SU-DHL-6 (cell line): ENCODE data around the gene CHRND.

Source experiments
- H2AFZ ChIP-seq: fragments of 200-600 bp; sonication (generic); 2 replicates; pipeline ENCODE4 v1.6.1; 2014; ENCODE audit warnings: low read depth, mild to moderate bottlenecking, moderate library complexity, mixed read lengths, antibody characterized with exemption, low read length; ENCODE audit not compliant: severe bottlenecking
- H3F3A ChIP-seq: fragments of 200-600 bp; shearing (Covaris generic); 2 replicates; pipeline ENCODE4 v1.6.0; 2016; ENCODE audit warnings: antibody characterized with exemption, mild to moderate bottlenecking; ENCODE audit not compliant: insufficient read depth
- H3K27ac ChIP-seq: fragments of 200-600 bp; sonication (generic); 2 replicates; pipeline ENCODE4 v1.5.1; 2016; ENCODE audit warnings: low read depth, mild to moderate bottlenecking, low read length, moderate library complexity, mixed read lengths
- H3K27me3 ChIP-seq: fragments of 200-600 bp; sonication (generic), shearing (Covaris generic); 2 replicates; pipeline ENCODE4 v1.6.0; 2014; ENCODE audit warnings: mild to moderate bottlenecking, low read length
- H3K36me3 ChIP-seq: fragments of 200-600 bp; sonication (generic); 2 replicates; pipeline ENCODE4 v1.6.1; 2014; ENCODE audit warnings: mild to moderate bottlenecking, low read length, mixed read lengths
- H3K4me2 ChIP-seq: fragments of 300-600, 200-600 bp; shearing (Covaris generic), sonication (generic); 2 replicates; pipeline ENCODE4 v1.6.0; 2014; ENCODE audit warnings: low read length, low read depth, mild to moderate bottlenecking; ENCODE audit not compliant: poor library complexity, severe bottlenecking
- H3K4me3 ChIP-seq: fragments of 200-600 bp; sonication (generic); 2 replicates; pipeline ENCODE4 v1.5.1; 2014; ENCODE audit warnings: antibody characterized with exemption, low read length, mild to moderate bottlenecking, mixed read lengths; ENCODE audit not compliant: insufficient read depth, poor library complexity, severe bottlenecking
- H3K79me2 ChIP-seq: fragments of 200-600 bp; sonication (generic); 2 replicates; pipeline ENCODE4 v1.6.1; 2014; ENCODE audit warnings: mild to moderate bottlenecking, low read length, moderate library complexity; ENCODE audit not compliant: insufficient read depth
- H3K9ac ChIP-seq: fragments of 200-600 bp; sonication (generic); 2 replicates; pipeline ENCODE4 v1.7.0; 2014; ENCODE audit warnings: mild to moderate bottlenecking, low read length
- H3K9me2 ChIP-seq: fragments of 200-600 bp; sonication (generic); replicated peaks from 2 replicates; pipeline ENCODE4 v1.6.1; 2014; ENCODE audit warnings: low read length; ENCODE audit not compliant: insufficient read depth
- H3K9me3 ChIP-seq: fragments of 200-600 bp; sonication (generic); 2 replicates; pipeline ENCODE4 v1.6.1; 2014; ENCODE audit warnings: low read length, mixed read lengths; ENCODE audit not compliant: insufficient read depth
- H4K20me1 ChIP-seq: fragments of 200-600 bp; sonication (generic); 2 replicates; pipeline ENCODE4 v1.6.1; 2014; ENCODE audit warnings: low read depth, mild to moderate bottlenecking, antibody characterized with exemption, low read length, moderate library complexity, mixed read lengths
- CTCF ChIP-seq: fragments of 200-600 bp; sonication (generic); IDR thresholded peaks from one replicate; pipeline ENCODE4 v1.5.1; 2017; ENCODE audit warnings: antibody characterized with exemption, mild to moderate bottlenecking, low read length, moderate library complexity; ENCODE audit not compliant: insufficient read depth, poor library complexity, severe bottlenecking
- EZH2phosphoT487 ChIP-seq: fragments of 200-600 bp; sonication (generic), shearing (Covaris generic); conservative IDR thresholded peaks from 2 replicates; pipeline ENCODE4 v1.6.1; 2018; ENCODE audit warnings: mild to moderate bottlenecking, antibody characterized with exemption, low read length, moderate library complexity, mixed read lengths

The CHRND gene

DNA sequence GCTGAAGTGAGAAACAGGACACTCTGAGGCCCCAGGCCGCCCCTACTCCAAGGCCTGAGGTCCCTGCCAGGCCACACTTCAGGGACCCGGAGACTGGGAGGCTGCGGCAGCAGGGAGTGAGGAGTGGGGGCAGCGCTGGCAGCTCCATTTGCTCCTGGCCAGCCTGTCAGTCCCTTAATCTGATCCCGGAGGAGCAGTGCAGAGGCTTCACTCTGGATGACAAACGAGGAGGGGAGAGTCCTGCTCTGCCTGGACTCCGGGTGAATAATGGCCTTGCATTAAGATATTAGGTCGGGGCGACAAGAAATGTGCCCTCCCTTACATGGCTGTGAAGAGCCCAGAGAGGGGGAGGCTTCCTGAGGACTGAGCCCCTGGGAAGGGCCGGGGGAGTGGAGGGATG is 20.1 kb upstream of the CHRND start:
- Histone ChIP-seq H3K4me3 (no peak overlapping the region), H3K36me3 (no peaks in the 10 kb centered on the region), H3K27ac (no peak overlapping the region), H3K9me2 (no peaks in the 10 kb centered on the region), H2AFZ (no peak overlapping the region), H3F3A (no peaks in the 10 kb centered on the region), H3K9me3 (no peaks in the 10 kb centered on the region), H3K27me3 (no peaks in the 10 kb centered on the region), H4K20me1 (no peaks in the 10 kb centered on the region), H3K9ac (no peak overlapping the region), H3K79me2 (no peaks in the 10 kb centered on the region), H3K4me2 (no peak overlapping the region)
- TF ChIP-seq CTCF = no peak

DNA sequence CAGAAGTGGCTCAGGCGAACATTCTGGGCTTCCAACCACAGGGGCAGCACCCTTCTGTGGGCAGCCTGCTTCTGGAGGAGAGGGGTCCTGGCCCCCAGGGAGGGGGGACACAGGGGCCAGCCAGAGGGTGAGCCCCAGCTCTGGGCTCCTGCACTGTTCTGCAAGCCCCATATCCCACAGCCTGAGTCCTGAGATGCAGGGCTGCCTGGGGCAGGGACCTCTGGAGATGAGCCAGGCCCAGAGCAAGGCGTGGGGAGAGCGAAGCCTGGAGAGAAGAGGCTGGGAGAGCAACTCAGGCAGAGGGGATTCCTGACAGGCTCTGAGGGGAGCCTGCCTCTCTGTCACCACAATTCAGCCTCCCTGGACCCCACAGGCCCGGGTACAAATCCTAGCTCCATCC is 19.3 kb upstream of the CHRND start:
- no peak for TF ChIP-seq EZH2phosphoT487
- no peak for TF ChIP-seq CTCF
- Histone ChIP-seq H4K20me1 (no peaks in the 10 kb centered on the region), H3K9ac (no peak overlapping the region), H3K79me2 (no peaks in the 10 kb centered on the region), H3K9me2 (no peaks in the 10 kb centered on the region), H3F3A (no peaks in the 10 kb centered on the region), H3K4me2 (no peak overlapping the region), H3K4me3 (no peak overlapping the region), H3K9me3 (no peaks in the 10 kb centered on the region), H3K36me3 (no peaks in the 10 kb centered on the region), H3K27me3 (no peaks in the 10 kb centered on the region), H2AFZ (no peak overlapping the region), H3K27ac (no peak overlapping the region)

- Histone ChIP-seq H3K9me2 (no peaks in the 10 kb centered on the region), H2AFZ (no peak overlapping the region), H3K27ac (no peak overlapping the region), H3K79me2 (no peaks in the 10 kb centered on the region), H3K4me3 (no peak overlapping the region), H3K36me3 (no peaks in the 10 kb centered on the region), H3K27me3 (no peaks in the 10 kb centered on the region), H4K20me1 (no peaks in the 10 kb centered on the region), H3F3A (no peaks in the 10 kb centered on the region), H3K9ac (no peak overlapping the region), H3K4me2 (no peak overlapping the region), H3K9me3 (no peaks in the 10 kb centered on the region)
- TF ChIP-seq EZH2phosphoT487 (no peak), CTCF (no peak)
Observed at GRCh38 chr2:232508251-232508650, 17.7 kb upstream of the CHRND start.
